ENCODE data around the gene EPS8L3. TPM values are rescaled to one million over a fixed set of nuclear protein-coding genes. Genes with fewer than 3 reads are reported as not detected.
A peak's percentile ranks its signal among the peaks of the same experiment; 100 is the strongest.
"Not testable (repeated sequence)": the region's sequence is repeated elsewhere in the genome, so short reads cannot be mapped to it uniquely, and the experiment has no call there.

Gene EPS8L3, protein sequence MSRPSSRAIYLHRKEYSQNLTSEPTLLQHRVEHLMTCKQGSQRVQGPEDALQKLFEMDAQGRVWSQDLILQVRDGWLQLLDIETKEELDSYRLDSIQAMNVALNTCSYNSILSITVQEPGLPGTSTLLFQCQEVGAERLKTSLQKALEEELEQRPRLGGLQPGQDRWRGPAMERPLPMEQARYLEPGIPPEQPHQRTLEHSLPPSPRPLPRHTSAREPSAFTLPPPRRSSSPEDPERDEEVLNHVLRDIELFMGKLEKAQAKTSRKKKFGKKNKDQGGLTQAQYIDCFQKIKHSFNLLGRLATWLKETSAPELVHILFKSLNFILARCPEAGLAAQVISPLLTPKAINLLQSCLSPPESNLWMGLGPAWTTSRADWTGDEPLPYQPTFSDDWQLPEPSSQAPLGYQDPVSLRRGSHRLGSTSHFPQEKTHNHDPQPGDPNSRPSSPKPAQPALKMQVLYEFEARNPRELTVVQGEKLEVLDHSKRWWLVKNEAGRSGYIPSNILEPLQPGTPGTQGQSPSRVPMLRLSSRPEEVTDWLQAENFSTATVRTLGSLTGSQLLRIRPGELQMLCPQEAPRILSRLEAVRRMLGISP
- not detected for total RNA-seq

DNA sequence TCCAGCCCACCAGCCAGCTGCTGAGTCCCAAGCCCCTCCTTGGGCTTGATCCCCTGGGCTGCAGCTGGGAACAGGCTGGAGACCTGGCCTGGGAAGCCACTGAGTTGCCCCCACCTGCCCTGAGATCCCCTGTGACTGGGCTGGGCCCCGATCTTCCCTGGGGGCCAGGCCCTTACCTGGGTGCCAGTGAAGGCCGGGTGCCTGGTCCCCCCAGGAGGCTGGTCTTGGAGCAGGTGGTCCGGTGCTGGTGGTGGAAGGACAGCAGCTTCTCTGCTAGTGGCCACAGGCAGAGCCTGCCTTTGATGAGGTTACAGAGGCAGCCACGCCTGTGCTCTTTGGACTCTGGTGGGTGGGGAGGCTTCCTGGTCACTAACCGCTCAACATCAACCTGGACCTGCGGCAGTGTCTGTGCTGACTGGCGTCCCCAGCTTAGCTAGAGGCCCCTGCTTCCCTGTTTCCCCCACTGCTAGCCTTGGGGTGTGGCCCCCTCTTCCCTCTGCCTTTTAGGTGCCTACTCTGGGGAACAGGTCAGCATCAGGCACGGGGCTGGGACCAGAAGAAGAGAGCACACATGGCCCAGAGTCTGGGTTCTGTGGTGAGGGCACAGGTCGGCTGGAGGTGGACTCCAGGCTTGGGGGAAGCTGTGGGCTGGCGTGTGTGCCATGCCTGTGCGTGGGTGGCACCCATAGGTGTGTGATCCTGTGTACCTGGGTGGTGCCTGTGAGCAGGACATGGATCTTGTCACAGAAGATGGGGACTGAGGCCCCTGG lies at the start of gene EPS8L3:
Gene EPS8L3, minus strand, starts transcription at position 278 of the 770 bp plus-strand sequence. CDS start 2,174 bp downstream, outside the sequence.
- DNase-seq (ENCODE audit: low read depth in 2 of 3, low spot score in 2 of 3), result no peak

DNA sequence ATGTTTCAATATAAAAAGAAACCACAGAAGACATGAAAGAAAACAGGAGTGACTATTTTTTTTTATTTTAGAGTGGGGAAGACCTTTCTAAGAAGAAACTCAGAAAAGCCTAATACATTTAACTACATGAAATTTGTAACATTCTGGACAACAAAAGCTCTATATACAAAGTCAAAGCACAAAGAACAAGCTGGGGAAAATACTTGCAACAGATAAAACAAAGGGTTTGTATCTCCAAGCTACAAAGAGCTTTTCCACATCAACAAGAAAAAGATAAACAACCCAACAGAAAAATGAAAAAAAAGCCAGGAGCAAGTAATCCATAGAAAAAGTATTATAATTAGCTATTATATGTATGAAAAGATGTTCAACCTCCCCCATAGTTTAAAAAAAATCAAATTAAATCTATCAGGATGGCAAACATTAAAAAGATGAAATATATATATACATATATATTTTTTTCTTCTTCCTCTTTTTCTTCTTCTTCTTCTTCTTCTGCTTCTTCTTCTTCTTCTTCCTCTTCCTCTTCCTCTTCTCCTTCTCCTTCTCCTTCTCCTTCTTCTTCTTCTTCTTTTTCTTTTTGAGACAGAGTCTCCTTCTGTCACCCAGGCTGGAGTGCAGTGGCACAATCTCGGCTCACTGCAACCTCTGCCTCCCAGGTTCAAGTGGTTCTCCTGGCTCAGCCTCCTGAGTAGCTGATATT lies 49.1 kb upstream of the EPS8L3 start:
- no peak for DNase-seq (ENCODE audit: low read depth in 2 of 3, low spot score in 2 of 3)

DNA sequence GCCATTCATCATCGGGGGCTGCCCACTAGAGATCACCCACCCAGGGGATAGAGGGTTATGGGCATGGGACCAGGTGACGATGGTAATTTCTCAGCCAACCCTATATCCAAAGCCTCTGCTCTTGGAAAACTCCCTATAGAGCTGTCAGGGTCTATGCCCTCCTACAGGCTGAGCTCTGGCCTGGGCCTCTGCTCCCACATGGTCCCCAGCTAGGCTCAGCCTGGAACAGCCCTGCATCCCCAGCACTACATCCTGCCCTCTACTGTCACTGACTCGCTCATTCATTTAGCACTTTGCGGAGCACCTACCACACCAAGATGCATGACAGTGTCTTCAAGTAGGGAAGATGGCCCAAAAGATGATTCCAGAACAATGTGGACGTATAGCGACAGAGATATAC lies 45.0 kb upstream of the EPS8L3 start:
- DNase-seq (ENCODE audit: low read depth in 2 of 3, low spot score in 2 of 3), result no peak

DNA sequence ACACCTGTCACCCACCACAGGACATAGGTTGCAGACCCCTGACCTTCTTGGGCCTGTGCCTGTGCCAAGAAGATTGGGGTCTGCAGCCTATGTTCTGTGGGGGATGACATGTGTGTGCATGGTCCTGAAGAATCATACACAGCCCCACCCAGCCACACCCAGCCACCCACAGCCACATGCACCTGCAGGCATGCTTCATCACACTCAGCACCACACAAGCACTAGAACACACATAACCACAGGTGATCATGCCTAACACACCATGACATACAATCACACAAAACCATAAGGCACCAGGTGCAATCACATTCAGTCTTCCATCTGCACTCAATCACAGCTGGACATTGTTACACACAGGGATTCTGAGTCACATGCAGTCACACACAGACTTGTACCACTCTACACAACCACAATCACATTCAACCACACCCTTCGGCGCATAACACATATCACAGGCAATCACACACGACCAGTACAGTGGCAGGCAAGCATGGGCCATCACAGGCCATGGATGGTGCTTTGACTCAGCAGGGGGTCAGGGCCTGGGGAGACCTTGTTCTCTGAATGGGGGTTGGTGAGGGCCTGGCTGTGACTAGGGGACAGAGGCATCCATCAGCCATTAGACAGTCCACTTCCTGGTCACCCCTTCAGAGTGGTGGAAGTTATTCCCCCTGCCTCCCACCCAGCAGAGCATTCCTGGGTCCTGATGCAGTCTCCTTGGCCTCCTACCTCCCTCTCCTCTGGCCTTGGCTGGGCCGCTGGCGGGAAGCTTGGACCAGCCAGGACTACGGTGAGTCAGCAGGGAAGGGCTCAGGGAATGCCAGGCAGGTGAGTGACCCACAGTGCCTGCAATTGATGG lies 44.3 kb upstream of the EPS8L3 start:
- DNase-seq (ENCODE audit: low read depth in 2 of 3, low spot score in 2 of 3), result no peak

DNA sequence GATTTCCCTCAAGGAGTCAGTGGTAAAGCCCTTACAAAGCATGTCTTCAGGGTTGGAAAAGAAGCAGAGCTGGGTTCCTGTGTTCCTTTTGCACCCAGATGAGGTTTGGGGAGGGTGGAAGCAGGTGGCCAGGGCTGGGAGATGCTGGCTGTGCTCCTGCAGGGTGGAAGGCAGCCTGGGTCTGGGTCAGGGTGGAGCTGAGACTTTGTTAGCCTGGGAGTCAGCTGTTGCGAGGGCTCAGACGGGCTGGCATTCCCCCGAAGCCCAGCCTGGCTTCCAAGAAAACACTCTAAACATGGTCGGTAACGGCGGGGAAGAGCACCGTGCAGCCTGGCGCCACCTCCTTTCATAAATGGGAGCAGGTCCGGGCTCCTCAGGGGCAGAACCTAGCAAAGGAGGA lies 43.7 kb upstream of the EPS8L3 start:
- DNase-seq (ENCODE audit: low read depth in 2 of 3, low spot score in 2 of 3), result no peak

DNA sequence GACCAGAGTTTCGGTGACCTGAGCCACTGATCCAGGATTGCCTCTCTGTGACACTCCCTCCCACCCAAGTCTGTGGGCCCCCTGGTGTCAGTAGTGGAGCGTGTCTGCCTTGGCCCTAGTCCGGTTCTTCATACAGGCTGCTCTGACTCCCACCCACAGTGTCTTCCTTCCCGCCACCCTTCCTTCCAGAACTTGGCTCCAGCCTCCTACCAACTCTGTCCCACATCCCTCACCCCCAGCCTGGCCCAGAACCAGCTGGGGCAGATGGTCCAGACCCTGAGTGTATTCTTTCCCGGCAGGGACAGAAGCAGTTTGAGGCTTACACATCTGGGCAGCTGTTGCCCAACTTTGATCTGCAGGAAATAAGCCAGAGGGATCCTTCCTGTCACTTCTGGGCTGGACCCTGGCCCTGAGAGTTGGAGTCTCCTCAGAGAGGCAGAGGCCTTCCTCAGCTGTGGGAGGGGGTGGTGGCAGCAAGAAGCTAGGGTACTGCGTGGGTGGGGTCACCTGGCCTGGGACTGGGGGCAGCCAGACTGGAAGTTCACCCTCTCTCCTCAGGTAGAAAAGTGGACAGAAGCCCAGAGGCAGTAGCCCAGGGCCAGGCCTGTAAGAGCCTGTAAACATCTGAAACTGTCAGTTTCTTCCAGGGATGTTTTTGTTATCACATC lies 43.1 kb upstream of the EPS8L3 start:
- no peak for DNase-seq (ENCODE audit: low read depth in 2 of 3, low spot score in 2 of 3)

DNA sequence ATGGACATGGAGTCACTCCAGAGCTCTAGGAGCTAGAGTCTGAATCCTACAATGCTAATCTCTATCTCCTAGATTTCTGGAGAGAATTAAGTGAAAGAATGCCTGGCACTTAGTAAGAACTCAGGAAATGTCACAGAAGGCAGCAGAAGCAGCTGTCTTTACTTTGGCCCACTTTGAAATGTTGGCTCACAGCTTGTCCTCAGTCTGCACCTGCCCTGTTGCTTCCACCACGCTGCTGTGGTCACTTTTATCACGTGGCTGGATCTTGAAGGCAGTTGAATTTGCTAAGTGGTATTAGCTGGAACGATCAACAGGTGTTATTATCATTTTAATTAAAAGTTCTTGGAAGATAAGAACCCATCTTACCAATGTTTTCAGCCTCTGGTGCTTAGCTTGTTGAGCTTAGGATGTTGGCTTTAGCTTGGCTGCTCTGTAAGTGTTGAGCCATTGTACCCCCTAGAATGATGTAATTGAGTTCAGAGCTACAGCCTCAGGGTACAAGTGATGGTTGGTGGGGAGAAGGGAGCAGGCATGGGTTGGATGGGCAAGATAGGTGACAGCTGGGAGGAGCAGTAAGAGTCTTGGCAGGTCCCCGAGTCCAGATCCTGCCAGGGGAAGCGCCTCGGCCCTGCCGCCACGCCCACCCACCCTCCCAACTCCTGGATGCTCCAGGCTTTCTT lies 41.9 kb upstream of the EPS8L3 start:
- DNase-seq (ENCODE audit: low read depth in 2 of 3, low spot score in 2 of 3), result no peak

DNA sequence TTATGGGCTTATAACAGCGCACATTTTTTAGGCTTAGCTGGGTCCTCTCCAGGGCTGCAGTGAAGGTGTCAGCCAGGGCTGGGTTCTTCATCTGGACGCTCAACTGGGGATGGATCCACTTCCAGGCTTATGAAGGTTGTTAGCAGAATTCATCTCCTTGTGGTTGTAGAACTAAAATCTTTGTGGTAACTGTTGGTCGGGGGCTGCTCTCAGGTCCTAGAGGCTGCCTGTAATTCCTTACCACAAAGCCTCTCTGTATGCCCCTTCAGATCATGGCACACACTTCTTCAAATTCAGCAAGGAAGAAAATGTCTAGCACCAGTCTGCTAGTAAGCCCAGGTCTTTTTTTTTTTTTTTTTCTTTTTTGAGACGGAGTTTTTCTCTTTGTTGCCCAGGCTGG lies 40.9 kb upstream of the EPS8L3 start:
- no peak for DNase-seq (ENCODE audit: low read depth in 2 of 3, low spot score in 2 of 3)

DNA sequence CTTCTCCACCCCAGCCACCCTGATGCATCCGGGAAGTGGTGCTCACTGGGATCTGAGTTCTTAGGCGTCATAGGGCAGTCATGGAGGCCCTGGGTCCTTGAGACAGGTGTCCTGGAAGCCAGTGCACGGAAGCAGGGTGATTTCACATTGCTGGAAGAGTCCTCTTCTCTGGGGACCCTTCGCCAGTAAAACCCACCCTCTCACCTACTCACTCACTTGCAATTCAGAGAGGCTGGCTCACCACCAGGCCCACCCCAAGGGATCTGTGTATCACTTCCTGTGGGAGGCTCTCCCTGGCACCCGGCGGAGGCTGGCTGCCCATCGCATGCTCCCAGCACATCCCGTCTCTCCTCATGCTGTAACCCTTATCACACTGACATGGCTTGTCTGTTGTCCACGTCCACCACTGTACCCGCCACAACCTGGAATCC lies 40.2 kb upstream of the EPS8L3 start:
- no peak for DNase-seq (ENCODE audit: low read depth in 2 of 3, low spot score in 2 of 3)

DNA sequence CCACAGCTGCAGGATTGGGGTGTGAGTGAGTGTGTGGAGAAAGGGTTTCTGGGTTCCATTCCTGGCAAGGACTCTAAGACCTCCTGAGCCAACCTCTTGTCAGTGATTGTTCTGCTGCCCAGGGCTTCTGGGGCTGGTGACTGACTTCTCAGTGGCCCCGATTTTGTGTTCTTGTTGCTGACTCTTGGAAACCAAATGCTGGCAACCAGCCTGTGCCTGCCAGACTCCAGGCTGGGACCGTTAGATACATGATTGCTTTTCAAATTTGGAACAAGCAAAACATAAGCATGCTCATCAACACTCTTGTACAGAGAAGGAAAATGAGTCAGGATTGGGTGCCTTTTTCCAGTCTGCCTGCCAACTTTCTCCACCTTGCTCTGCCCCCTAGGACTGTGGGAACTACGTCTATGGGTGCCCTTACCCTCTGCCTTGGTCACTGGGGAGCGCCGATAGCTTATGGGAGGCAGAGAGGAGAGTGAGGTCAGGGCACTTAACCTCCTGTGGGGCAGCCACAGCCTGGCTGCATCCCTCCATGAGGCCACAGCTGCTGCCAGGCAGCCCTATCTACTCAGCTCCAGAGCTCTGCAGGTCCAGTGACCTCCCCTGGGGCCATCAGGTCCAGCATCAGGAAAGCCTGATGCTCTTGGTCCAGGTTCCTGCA lies 39.3 kb upstream of the EPS8L3 start:
- peak in 1 of 3 donors; percentile 14 for DNase-seq (ENCODE audit: low read depth in 2 of 3, low spot score in 2 of 3)

DNA sequence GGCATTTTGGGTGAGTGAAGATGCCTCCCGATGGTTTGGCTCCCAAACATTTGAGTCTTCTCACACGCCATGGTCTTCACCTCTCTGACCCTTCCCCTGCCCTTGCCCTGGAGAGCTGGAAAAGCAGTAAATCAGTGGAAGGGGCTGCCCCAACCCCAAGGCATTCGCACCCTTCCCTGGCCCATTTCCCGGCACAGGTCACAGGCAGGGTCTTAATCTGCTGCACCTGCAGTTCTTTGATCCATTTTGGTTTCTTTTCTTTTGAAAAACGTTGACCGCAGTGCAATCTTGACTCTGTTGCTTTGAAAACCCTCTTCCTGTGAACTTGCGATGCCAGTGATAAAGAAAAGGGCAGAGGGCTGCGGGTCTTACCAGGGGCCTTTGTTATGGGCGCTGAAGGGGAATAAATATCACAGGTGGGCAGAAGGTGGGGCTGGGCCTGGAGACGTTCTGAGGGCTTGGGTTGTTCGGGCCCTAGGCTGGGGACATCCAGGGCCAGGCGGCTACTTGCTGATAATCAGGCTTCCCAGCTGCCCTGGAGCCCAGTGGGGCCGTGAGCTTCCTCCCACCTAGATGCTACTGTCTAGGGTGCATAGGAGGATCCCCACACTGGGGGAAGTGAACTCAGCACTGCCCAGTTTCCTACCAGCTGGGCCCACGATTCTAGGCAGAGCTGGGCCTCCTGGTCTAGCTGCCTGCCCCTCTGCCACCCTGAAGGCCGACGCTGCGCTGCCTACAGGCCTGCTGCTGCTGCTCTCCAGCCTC lies 38.6 kb upstream of the EPS8L3 start:
- DNase-seq (ENCODE audit: low read depth in 2 of 3, low spot score in 2 of 3), result peak in 1 of 3 donors; percentile 29

DNA sequence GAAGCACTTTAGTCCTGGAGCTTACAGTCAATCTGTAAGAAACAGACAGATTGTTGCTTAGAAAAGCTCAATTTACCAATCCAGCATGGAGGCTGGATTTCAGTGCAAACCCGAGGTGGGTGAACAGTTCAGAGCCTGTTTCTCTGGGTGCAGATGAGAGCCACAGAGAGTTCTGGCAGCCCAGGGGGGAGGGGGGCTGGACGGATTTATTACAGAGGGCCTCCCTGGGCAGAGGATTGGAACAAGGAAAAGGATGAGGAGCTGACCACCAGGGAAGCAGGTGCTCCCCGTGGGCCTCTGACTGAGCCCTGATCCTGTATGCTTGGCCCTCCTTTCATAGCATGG lies 38.0 kb upstream of the EPS8L3 start:
- no peak for DNase-seq (ENCODE audit: low read depth in 2 of 3, low spot score in 2 of 3)

DNA sequence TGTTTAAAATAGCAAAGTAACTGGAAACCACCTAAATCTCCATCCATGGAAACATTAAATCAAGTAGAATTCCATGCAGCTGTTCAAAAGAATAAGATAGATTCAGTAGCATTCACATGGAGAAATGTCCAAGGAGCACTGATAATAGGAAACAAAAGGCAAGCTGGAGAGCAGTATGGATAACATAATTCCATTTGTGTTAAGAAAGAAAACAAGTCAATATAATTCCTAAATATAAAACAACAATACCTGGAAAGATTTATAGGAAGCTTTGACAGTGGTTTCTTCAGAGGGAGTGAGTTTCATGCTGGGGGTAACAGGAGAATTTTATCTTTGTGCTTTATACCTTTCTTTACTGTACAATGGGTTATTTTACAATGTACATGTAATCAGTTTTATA lies 36.6 kb upstream of the EPS8L3 start:
- DNase-seq (ENCODE audit: low read depth in 2 of 3, low spot score in 2 of 3), result no peak

DNA sequence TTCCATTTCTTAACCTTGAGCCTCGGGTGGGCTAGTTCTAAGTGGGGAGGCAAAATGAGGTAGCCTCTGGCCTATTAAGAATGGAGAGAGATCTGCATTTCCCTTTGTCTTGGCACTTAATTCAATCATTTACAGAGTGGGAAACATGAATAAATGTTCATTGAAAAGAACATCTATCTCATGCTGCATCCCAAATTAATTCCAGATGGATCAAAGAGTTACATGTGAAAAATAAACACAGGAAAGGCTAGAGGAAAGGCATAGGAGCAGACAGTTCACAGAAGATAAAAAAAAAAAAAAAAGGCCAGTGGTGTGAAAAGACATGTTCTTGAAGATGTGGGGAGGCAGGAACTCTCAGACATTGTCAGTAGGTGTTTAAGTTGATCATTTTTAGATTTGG lies 35.7 kb upstream of the EPS8L3 start:
- DNase-seq (ENCODE audit: low read depth in 2 of 3, low spot score in 2 of 3), result no peak

DNA sequence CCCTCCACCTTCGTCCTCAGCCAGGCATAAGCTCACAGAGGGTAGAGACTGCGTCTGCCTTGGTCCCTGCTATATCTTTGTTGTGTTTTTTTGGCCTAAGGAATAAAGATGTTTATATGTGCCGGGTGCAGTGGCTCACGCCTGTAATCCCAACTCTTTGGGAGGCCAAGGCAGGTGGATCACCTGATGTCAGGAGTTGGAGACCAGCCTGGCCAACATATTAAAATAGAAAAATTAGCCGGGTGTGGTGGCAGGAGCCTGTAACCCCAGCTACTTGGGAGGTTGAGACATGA lies 33.5 kb upstream of the EPS8L3 start:
- not testable (repeated sequence) for DNase-seq (ENCODE audit: low read depth in 2 of 3, low spot score in 2 of 3)

DNA sequence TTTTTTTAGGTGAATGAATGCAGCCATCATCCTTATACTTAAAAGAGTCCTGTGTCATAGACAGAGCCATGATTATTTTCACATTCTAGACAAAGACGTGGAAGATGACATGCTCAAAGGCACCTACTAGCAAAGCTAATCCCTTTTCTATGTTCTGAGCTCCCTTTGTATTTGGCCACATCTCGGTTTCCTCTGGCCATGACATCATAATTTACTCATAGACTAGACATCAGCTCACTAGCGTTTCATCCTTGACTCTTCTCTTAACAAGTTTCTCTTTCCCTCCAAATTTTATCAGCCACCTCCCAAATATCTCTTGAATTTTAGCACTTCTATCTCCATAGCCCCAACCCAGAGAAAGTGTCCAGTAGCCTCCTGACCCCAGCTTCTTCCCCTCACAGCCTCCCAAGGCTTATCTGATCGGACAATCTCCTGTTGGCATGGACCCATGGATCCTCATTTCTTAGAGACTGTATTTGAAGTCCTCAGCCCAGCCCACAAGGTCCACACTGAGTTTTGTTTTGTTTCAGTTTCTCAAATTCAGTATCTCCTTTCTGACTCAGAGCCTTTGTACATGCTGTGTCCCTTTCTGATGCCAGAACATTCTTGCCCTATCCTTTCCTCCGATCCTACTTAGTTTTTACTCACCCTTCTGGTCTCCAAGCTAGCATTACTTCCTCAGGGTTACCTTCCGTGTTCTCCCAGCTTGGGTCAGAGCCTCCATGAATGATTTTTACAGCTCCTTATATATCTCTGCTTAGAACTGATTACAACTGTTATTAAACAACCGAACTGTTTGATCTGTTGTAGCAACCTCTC lies 33.0 kb upstream of the EPS8L3 start:
- no peak for DNase-seq (ENCODE audit: low read depth in 2 of 3, low spot score in 2 of 3)

All from hematopoietic multipotent progenitor cell (in vitro differentiated cells).